GM12878 (cell line): ENCODE measurements around the gene LDLRAD3. TPM values are rescaled to one million over a fixed set of nuclear protein-coding genes. Genes with fewer than 3 reads are reported as not detected.

Source experiments
- ATAC-seq: fragments of 200-7000 bp; cut with Tn5 transposase; 3 replicates; pipeline ENCODE4 v1.9.1; 2020; ENCODE audit warnings: mild to moderate bottlenecking, moderate library complexity
- BruUV-seq: library from RNA; stranded (reverse); fragments of 400-500 nt; replicated peaks from 2 replicates; lab custom pipeline; 2021; lab: Mats Ljungman, UMichigan
- CTCF ChIA-PET: fragments of 300-600 bp; sonication (Branson Sonifier 250); formaldehyde crosslinking; extraction: SDS; loops from one replicate; lab custom pipeline; 2021; ENCODE audit warnings: inconsistent platforms; lab: Yijun Ruan, JAX
- POLR2A ChIA-PET: fragments of 350-600 bp; formaldehyde crosslinking; extraction: SDS; loops from one replicate; lab custom pipeline; 2021; ENCODE audit warnings: inconsistent platforms; lab: Charles Lee
- RAD21 ChIA-PET: fragments of 300-600 bp; sonication (Branson Sonifier 250); formaldehyde crosslinking; loops from one replicate; lab custom pipeline; 2023; ENCODE audit warnings: antibody characterized with exemption; ENCODE audit not compliant: unreplicated experiment; lab: Charles Lee
- SMC1A ChIA-PET: fragments of 300-600 bp; sonication (Branson Sonifier 250); formaldehyde crosslinking; loops from one replicate; lab custom pipeline; 2023; ENCODE audit not compliant: unreplicated experiment, uncharacterized antibody; lab: Charles Lee
- DNase-seq: peaks from one replicate; pipeline ENCODE4 v3.0.0-alpha.2; 2011; ENCODE audit warnings: low read depth, low spot score
- FAIRE-seq: peaks from 3 replicates; lab custom pipeline; 2011; peaks lifted over from hg19 to GRCh38; lab: Jason Lieb, UNC
- H2AFZ ChIP-seq: 2 replicates; pipeline ENCODE4 v1.6.0; 2011; ENCODE audit warnings: low read depth, low read length, control low read depth; ENCODE audit not compliant: control insufficient read depth
- H3K27ac ChIP-seq: 2 replicates; pipeline ENCODE4 v1.5.1; 2011; ENCODE audit warnings: control low read depth; ENCODE audit not compliant: control insufficient read depth, insufficient read depth
- H3K27me3 ChIP-seq, 2 experiments: replicated peaks in 1 of 2; 2 replicates each; pipeline versions ENCODE4 v1.6.0 to v1.6.1; 2011; ENCODE audit warnings: low read length in 1 of 2; ENCODE audit not compliant: control insufficient read depth in 2 of 2, insufficient read depth in 2 of 2
- H3K36me3 ChIP-seq, 2 experiments: 2 replicates each; pipeline ENCODE4 v1.5.1; 2011; ENCODE audit warnings: low read length in 1 of 2; ENCODE audit not compliant: control insufficient read depth in 2 of 2, insufficient read depth in 2 of 2
- H3K4me1 ChIP-seq: 2 replicates; pipeline ENCODE4 v1.6.1; 2011; ENCODE audit warnings: mild to moderate bottlenecking, low read length, moderate library complexity, mixed read lengths; ENCODE audit not compliant: control insufficient read depth, insufficient read depth
- H3K4me2 ChIP-seq: 2 replicates; pipeline ENCODE4 v1.6.0; 2011; ENCODE audit warnings: control low read depth; ENCODE audit not compliant: control insufficient read depth, insufficient read depth
- H3K4me3 ChIP-seq: fragments of 200-600 bp; sonication (generic); 2 replicates; pipeline ENCODE4 v1.5.1; 2016
- H3K79me2 ChIP-seq: 2 replicates; pipeline ENCODE4 v1.6.0; 2011; ENCODE audit warnings: low read length; ENCODE audit not compliant: control insufficient read depth, insufficient read depth
- H3K9ac ChIP-seq: 2 replicates; pipeline ENCODE4 v1.8.0; 2011; ENCODE audit warnings: low read length, control low read depth, mixed read lengths; ENCODE audit not compliant: control insufficient read depth, insufficient read depth
- H3K9me3 ChIP-seq: replicated peaks from 3 replicates; pipeline ENCODE4 v1.5.1; 2011; ENCODE audit warnings: mild to moderate bottlenecking, low read length; ENCODE audit not compliant: control insufficient read depth, insufficient read depth
- H4K20me1 ChIP-seq: 2 replicates; pipeline ENCODE4 v1.6.0; 2011; ENCODE audit not compliant: control insufficient read depth, insufficient read depth
- CBX3 ChIP-seq: fragments of 200-600 bp; sonication (generic); IDR thresholded peaks from 2 replicates; pipeline ENCODE4 v1.6.1; 2016; ENCODE audit warnings: low read depth, borderline replicate concordance
- CBX5 ChIP-seq: sonication (generic); IDR thresholded peaks from 2 replicates; pipeline ENCODE4 v1.6.1; 2016; ENCODE audit warnings: low read depth, moderate library complexity, mild to moderate bottlenecking, inconsistent platforms
- CREB1 ChIP-seq: IDR thresholded peaks from 2 replicates; pipeline ENCODE4 v1.6.1; 2012; ENCODE audit warnings: low read depth, mild to moderate bottlenecking, inconsistent platforms
- GATAD2B ChIP-seq: fragments of 450-650 bp; conservative IDR thresholded peaks from 2 replicates; pipeline ENCODE4 v1.6.1; 2017; ENCODE audit warnings: low read depth, mild to moderate bottlenecking, moderate library complexity
- HDGF ChIP-seq: fragments of 450-650 bp; IDR thresholded peaks from 2 replicates; pipeline ENCODE4 v1.6.1; 2016; ENCODE audit warnings: antibody characterized with exemption
- IKZF2 ChIP-seq, 2 experiments: fragments of 450-650 bp; IDR thresholded peaks; 2 replicates each; pipeline ENCODE4 v1.6.1; 2017; ENCODE audit warnings: mild to moderate bottlenecking in 2 of 2, moderate library complexity in 2 of 2
- NFYA ChIP-seq: IDR thresholded peaks from 2 replicates; pipeline ENCODE4 v1.6.1; 2011; ENCODE audit warnings: low read depth, mild to moderate bottlenecking, low read length, improper control_type of control experiment, borderline replicate concordance
- NR2C2 ChIP-seq: IDR thresholded peaks from 2 replicates; pipeline ENCODE4 v1.6.1; 2011; ENCODE audit warnings: borderline replicate concordance, low read depth; ENCODE audit not compliant: control insufficient read depth, insufficient read length
- POLR2AphosphoS2 ChIP-seq: IDR thresholded peaks from 2 replicates; pipeline ENCODE4 v1.6.1; 2011; ENCODE audit warnings: low read depth, mild to moderate bottlenecking, low read length, improper control_type of control experiment, moderate library complexity
- SMAD5 ChIP-seq: IDR thresholded peaks from 2 replicates; pipeline ENCODE4 v1.6.1; 2016; ENCODE audit warnings: antibody characterized with exemption, low read depth
- SMC3 ChIP-seq: IDR thresholded peaks from 2 replicates; pipeline ENCODE4 v1.6.1; 2011; ENCODE audit warnings: low read length, improper control_type of control experiment, borderline replicate concordance
- SP1 ChIP-seq: IDR thresholded peaks from one replicate; pipeline ENCODE4 v1.6.1; 2011; ENCODE audit warnings: low read depth, low read length
- SPI1 ChIP-seq: IDR thresholded peaks from 2 replicates; pipeline ENCODE4 v1.6.1; 2011; ENCODE audit warnings: low read depth, mild to moderate bottlenecking, low read length, moderate library complexity, borderline replicate concordance; ENCODE audit not compliant: insufficient read depth
- SRF ChIP-seq, 2 experiments: IDR thresholded peaks; 2 replicates each; pipeline ENCODE4 v1.6.1; 2011; ENCODE audit warnings: low read depth in 2 of 2, low read length in 2 of 2, mild to moderate bottlenecking in 1 of 2, moderate library complexity in 1 of 2
- TARDBP ChIP-seq: IDR thresholded peaks from 2 replicates; pipeline ENCODE4 v1.6.1; 2016; ENCODE audit warnings: borderline replicate concordance
- TCF7 ChIP-seq: IDR thresholded peaks from 2 replicates; pipeline ENCODE4 v1.6.1; 2014; ENCODE audit warnings: antibody characterized with exemption, borderline replicate concordance
- WGBS: methylation state at CpG from one replicate; pipeline ENCODE4 v1.1.6; 2016; ENCODE audit warnings: low lambda C conversion rate; ENCODE audit not compliant: insufficient replicate concordance, insufficient coverage; ENCODE audit errors: missing lambda C conversion rate; 5-methylcytosine and 5-hydroxymethylcytosine counted together
- in situ Hi-C: fragments of 300-500 bp; cut with MboI; formaldehyde crosslinking; loops from 9 replicates; pipeline ENCODE4 v1.14.3; 2018; ENCODE audit warnings: mixed read lengths
- intact Hi-C: fragments of 100-400 bp; cut with micrococcal nuclease; formaldehyde crosslinking; loops from one replicate; pipeline ENCODE4 v1.14.2; 2022; ENCODE audit not compliant: unreplicated experiment
- polyA plus RNA-seq, 11 experiments: library from polyadenylated mRNA; depleted of rRNA in 4 of 11; unstranded in 6 of 11; stranded (reverse) in 5 of 11; fragments of >200 nt; fragmentation: Nextera tagmentation in 4 of 11; fragmentation: Illumina TruSeq in 1 of 11; extraction: Ambion mirVana in 4 of 11; extraction: Trizol in 1 of 11; gene quantifications; 1 replicate in 1 of 11; 2 replicates in 10 of 11; pipeline versions ENCODE4 v1.2.1 to v1.2.3, GENCODE V29; 2011 to 2016; ENCODE audit warnings: inconsistent platforms in 2 of 11, missing spikeins in 2 of 11, low read depth in 1 of 11
- total RNA-seq, 4 experiments: library from RNA; depleted of rRNA in 3 of 4; stranded (reverse); fragments of >200 nt in 3 of 4; fragmentation: Illumina TruSeq in 1 of 4; extraction: Trizol in 1 of 4; gene quantifications; 2 replicates each; pipeline versions ENCODE4 v1.2.1 to v1.2.3, GENCODE V29; 2013 to 2021
- TF ChIP-seq, protein P1 (sequence below): fragments of 450-650 bp; IDR thresholded peaks from 2 replicates; pipeline ENCODE4 v1.6.1; 2018; ENCODE audit warnings: mild to moderate bottlenecking, low read depth, moderate library complexity; ENCODE audit not compliant: partially characterized antibody
- TF ChIP-seq, protein P2 (sequence below): fragments of 450-650 bp; IDR thresholded peaks from 2 replicates; pipeline ENCODE4 v1.6.1; 2016; ENCODE audit warnings: mild to moderate bottlenecking

The LDLRAD3 gene
- total and polyA plus RNA-seq, 10 of the 15 experiments (the other 5 are each of a cell fraction or from before 2014, with no cell fraction given), result 2.5 to 17.2 (median 10.7) TPM

DNA sequence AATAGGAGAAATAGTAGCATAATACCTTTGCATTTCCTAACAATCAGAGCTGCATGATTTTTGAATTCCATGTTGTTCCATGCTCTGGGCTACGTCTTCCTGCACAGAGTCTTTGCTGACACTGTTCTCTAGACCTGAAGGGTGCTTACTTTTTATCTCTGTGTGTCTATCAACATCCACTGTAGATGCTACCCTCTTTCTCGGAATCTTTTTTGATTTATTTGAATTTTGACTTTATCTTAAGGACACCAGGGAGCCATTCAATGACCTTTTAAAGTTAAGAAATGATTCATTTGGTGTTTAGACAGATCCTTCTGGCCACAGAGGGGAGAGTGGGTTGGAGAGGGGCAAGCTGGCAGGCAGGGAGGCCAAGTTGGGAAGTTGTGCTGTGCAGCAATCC lies 90.1 kb downstream of the LDLRAD3 start:
- in situ Hi-C loops, result no loop called here
- intact Hi-C loops, result no loop called here

More for the DNA sequence above, 90.1 kb downstream of the LDLRAD3 start:
- Histone ChIP-seq H3K9ac (no peak overlapping the region), H3K9me3 (no peaks in the 10 kb centered on the region), H3K4me1 (no peaks in the 10 kb centered on the region)
- ChIA-PET POLR2A (no interaction called here), SMC1A (interaction anchor here (1.0 kb wide), 1 partner anchor 8 kb away, joined by 3 read pairs; no protein-coding TSS in a partner anchor), CTCF (interaction anchor here (1.0 kb wide), 1 partner anchor 212 kb away, joined by 3 read pairs; no protein-coding TSS in a partner anchor), RAD21 (no interaction called here)
- ATAC-seq (no peak), FAIRE-seq (no peak)
- TF ChIP-seq POLR2AphosphoS2 (no peak), HDGF (no peak), CBX5 (no peak), NR2C2 (no peak), CREB1 (no peak), SRF (IDR thresholded peaks at IDR 0.05; ENCODE audit: low read depth in 2 of 2, low read length in 2 of 2) (no peak), TCF7 (no peak), SP1 (no peak), CBX3 (no peak), SPI1 (no peak), SMAD5 (no peak), GATAD2B (no peak), IKZF2 (IDR thresholded peaks at IDR 0.05) (no peak), NFYA (no peak), TARDBP (no peak), SMC3 (no peak)
- TF ChIP-seq, protein P1, sequence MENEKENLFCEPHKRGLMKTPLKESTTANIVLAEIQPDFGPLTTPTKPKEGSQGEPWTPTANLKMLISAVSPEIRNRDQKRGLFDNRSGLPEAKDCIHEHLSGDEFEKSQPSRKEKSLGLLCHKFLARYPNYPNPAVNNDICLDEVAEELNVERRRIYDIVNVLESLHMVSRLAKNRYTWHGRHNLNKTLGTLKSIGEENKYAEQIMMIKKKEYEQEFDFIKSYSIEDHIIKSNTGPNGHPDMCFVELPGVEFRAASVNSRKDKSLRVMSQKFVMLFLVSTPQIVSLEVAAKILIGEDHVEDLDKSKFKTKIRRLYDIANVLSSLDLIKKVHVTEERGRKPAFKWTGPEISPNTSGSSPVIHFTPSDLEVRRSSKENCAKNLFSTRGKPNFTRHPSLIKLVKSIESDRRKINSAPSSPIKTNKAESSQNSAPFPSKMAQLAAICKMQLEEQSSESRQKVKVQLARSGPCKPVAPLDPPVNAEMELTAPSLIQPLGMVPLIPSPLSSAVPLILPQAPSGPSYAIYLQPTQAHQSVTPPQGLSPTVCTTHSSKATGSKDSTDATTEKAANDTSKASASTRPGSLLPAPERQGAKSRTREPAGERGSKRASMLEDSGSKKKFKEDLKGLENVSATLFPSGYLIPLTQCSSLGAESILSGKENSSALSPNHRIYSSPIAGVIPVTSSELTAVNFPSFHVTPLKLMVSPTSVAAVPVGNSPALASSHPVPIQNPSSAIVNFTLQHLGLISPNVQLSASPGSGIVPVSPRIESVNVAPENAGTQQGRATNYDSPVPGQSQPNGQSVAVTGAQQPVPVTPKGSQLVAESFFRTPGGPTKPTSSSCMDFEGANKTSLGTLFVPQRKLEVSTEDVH, result no peak
- TF ChIP-seq, protein P2, sequence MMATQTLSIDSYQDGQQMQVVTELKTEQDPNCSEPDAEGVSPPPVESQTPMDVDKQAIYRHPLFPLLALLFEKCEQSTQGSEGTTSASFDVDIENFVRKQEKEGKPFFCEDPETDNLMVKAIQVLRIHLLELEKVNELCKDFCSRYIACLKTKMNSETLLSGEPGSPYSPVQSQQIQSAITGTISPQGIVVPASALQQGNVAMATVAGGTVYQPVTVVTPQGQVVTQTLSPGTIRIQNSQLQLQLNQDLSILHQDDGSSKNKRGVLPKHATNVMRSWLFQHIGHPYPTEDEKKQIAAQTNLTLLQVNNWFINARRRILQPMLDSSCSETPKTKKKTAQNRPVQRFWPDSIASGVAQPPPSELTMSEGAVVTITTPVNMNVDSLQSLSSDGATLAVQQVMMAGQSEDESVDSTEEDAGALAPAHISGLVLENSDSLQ, result no peak
- TF ChIP-seq, all 136 proteins: peak for 0
- no TSS peak for BruUV-seq
- DNase-seq, result no peak
- Histone ChIP-seq H3K4me3 (no peak overlapping the region), H3K4me2 (no peak overlapping the region), H2AFZ (no peak overlapping the region), H3K27me3 (no peaks in the 10 kb centered on the region), H3K36me3 (no peaks in the 10 kb centered on the region), H3K27ac (no peak overlapping the region), H3K79me2 (no peaks in the 10 kb centered on the region), H4K20me1 (no peaks in the 10 kb centered on the region)
- WGBS, result 17% methylated on average over 2 of the region's 2 CpGs
